Mononuclear cell (primary cell): ENCODE measurements around the gene MYOZ2. TPM values are rescaled to one million over a fixed set of nuclear protein-coding genes. Genes with fewer than 3 reads are reported as not detected.

Experiments
- H3K27me3 ChIP-seq: 2 replicates; pipeline ENCODE4 v1.6.0; 2011; ENCODE audit warnings: low read length, control low read depth; ENCODE audit not compliant: insufficient read depth
- H3K4me1 ChIP-seq: 2 replicates; pipeline ENCODE4 v1.5.1; 2011; ENCODE audit warnings: mild to moderate bottlenecking, low read length, control low read depth; ENCODE audit not compliant: insufficient read depth
- H3K4me3 ChIP-seq: 2 replicates; pipeline ENCODE4 v1.5.1; 2011; ENCODE audit warnings: mild to moderate bottlenecking, low read length, moderate library complexity
- H3K9me3 ChIP-seq: 2 replicates; pipeline ENCODE4 v1.5.1; 2011; ENCODE audit warnings: low read depth, mild to moderate bottlenecking, control low read depth, low read length
- total RNA-seq: library from RNA; depleted of rRNA; stranded (reverse); fragments of >200 nt; gene quantifications from one replicate; pipeline ENCODE4 v1.2.3, GENCODE V29; 2012

MYOZ2 gene
- total RNA-seq = not detected

- H3K27me3 ChIP-seq = no peaks in the 10 kb centered on the region
- H3K4me3 ChIP-seq = no peak within 1 kb of the TSS
- H3K9me3 ChIP-seq = no peaks in the 10 kb centered on the region
- peaks cover 6% of the 10 kb centered on the region for H3K4me1 ChIP-seq
Measured at GRCh38 chr4:119135721-119136121, at the start of gene MYOZ2. TSS of gene MYOZ2 (plus strand) at chr4:119135832. CDS start at chr4:119136526, 694 bp downstream.

DNA sequence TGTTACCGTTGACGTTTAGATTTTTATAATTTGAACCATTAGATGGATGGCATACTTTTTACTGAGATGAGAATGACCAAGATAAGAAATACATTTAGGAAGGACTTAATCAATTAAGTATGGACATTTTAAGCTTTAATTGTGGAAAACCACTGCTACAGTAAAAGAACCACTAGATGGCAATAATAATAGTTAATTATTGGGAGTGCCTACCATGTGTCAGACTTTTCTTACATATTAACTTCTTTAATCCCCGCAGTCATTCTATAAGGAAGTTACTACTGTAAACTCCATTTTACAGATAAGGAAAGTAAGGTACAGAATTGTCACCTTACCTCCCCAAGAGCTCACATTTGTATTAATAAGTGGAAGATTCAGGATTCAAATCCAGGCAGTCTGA is 48.5 kb upstream of the MYOZ2 start:
- Histone ChIP-seq H3K4me3 (no peak overlapping the region), H3K9me3 (no peaks in the 10 kb centered on the region)

DNA sequence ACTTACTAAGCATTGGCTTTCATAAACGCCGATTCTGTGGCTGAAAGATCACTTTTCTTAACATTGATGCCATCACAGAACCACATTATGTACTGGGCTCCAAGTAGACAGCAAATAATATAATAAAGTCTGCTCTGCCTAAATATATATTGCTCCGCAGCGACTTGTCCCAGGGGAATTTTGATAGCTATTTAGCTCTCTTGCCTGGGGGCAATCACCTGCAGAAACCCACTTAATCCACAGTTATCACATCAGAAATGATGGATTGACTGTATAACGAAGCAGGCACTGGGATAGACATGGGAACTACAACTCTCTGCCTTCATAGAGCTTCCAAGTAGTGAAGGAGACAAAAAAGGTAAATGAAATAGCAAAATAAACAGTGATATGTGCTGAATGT is 48.0 kb upstream of the MYOZ2 start:
- no peaks in the 10 kb centered on the region for H3K27me3 ChIP-seq
- no peaks in the 10 kb centered on the region for H3K4me1 ChIP-seq
- H3K4me3 ChIP-seq = no peak overlapping the region
- no peaks in the 10 kb centered on the region for H3K9me3 ChIP-seq

More for the DNA sequence above, 48.5 kb upstream of the MYOZ2 start:
- Histone ChIP-seq H3K27me3 (no peaks in the 10 kb centered on the region), H3K4me1 (no peaks in the 10 kb centered on the region)

DNA sequence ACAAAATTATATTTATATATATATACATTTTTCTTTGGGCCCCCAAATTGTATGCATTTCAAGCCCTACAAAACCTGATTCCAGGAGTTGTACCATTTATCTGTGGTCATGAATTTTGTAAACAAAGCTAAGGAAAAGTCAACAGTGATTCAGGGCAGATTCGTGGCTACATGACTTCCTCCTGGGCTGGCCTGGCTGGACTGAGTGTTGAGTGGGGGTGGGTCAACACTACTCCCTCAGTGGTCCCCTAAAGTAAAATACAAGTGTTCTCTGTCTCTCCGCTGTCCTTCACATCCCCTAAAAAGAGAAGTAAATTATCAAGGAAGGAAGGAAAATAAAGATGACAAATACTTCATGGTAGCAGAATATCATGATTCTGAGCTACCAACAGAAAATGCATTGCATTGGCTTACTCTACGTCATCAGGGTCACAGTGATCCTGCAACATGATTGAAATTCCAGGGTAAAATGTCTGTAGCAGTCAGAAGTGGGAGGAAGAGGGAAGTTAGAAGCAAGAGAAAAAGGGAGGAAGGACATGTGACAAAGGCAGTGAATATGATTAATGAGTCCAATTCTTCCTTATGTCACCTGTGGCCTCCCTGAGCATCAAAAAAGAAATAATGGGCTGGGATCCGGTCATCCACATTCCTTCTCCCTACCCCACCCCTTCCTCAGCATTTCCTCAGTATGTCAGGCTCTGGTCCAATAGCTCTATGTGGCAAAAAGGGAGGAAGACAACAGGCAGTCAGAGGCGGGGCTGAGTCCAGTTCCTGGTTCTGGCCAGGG is 42.4 kb upstream of the MYOZ2 start:
- no peaks in the 10 kb centered on the region for H3K9me3 ChIP-seq
- no peaks in the 10 kb centered on the region for H3K27me3 ChIP-seq
- no peaks in the 10 kb centered on the region for H3K4me1 ChIP-seq
- no peak overlapping the region for H3K4me3 ChIP-seq

- H3K9me3 ChIP-seq = no peaks in the 10 kb centered on the region
- H3K4me3 ChIP-seq = no peak overlapping the region
- no peaks in the 10 kb centered on the region for H3K27me3 ChIP-seq
- peaks cover 7% of the 10 kb centered on the region for H3K4me1 ChIP-seq
Measured at GRCh38 chr4:119097282-119097900, 38.2 kb upstream of the MYOZ2 start.

DNA sequence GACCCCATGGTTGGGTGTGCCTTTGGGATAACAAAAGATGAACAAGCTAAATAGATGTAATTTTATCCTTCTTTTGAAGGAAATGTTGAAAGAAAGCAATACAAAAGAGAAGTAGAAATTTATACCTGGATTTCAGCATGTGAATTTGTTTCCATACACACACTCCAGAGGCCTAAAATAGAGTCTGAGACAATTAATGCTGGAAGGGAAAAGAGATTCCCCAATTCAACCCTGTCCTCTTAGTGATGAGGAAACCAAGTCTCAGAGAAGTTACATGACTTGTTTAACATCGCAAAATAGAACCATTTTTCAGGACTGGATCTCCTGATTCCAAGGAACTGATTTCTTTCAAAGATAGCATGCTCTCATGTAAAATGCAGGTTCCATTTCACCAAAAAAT is 37.3 kb upstream of the MYOZ2 start:
- no peaks in the 10 kb centered on the region for H3K27me3 ChIP-seq
- peaks cover 13% of the 10 kb centered on the region for H3K4me1 ChIP-seq
- H3K9me3 ChIP-seq = no peaks in the 10 kb centered on the region
- no peak overlapping the region for H3K4me3 ChIP-seq

- Histone ChIP-seq H3K4me1 (peaks cover 13% of the 10 kb centered on the region), H3K9me3 (no peaks in the 10 kb centered on the region), H3K27me3 (no peaks in the 10 kb centered on the region), H3K4me3 (no peak overlapping the region)
Measured at GRCh38 chr4:119099227-119099810, 36.3 kb upstream of the MYOZ2 start.

- Histone ChIP-seq H3K4me1 (peaks cover 13% of the 10 kb centered on the region), H3K4me3 (no peak overlapping the region), H3K9me3 (no peaks in the 10 kb centered on the region), H3K27me3 (no peaks in the 10 kb centered on the region)
Measured at GRCh38 chr4:119100655-119101054, 35.0 kb upstream of the MYOZ2 start.

DNA sequence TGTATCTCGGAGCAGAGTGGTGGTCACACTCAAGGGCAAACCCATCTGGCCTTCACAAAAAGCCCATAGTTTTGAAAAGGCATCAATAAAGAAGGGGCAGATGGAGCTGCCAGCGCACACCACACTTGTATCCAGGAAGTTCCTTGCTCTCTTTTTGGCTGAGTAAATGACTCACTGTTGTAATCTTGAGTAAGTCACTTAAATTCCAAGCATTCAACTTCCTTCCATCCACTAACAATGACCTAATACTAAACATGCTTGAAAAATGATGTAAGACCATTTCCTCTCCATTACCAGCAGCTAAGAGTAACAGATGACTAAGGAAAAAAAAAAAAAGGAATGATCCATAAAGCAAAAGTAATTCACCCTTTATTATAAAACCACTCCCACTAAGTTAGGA is 32.4 kb upstream of the MYOZ2 start:
- no peaks in the 10 kb centered on the region for H3K9me3 ChIP-seq
- no peaks in the 10 kb centered on the region for H3K27me3 ChIP-seq
- H3K4me3 ChIP-seq = no peak overlapping the region
- peaks cover 17% of the 10 kb centered on the region for H3K4me1 ChIP-seq

- H3K4me1 ChIP-seq = peaks cover 10% of the 10 kb centered on the region
- H3K27me3 ChIP-seq = peaks cover 2% of the 10 kb centered on the region
- no peak overlapping the region for H3K4me3 ChIP-seq
- no peaks in the 10 kb centered on the region for H3K9me3 ChIP-seq
Measured at GRCh38 chr4:119104644-119105273, 30.9 kb upstream of the MYOZ2 start.

DNA sequence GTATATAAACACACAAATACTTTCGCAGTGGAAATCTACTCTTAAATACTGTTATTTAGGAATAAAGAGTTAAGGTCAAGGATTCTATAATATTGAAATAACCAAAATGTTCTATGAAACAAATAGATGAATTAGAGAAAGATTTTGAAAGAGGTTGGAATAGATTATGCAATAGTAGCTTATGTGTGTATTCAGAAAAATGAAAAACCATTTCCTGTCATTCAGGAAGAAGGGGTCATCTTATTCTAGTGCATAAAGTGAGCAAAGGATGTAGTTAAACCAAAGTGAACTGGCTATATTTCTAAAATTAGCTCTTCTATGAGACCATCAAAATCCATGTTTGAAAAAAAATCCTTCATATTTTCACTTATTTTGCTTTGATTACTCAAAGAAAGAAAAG is 30.0 kb upstream of the MYOZ2 start:
- peaks cover 2% of the 10 kb centered on the region for H3K27me3 ChIP-seq
- peaks cover 10% of the 10 kb centered on the region for H3K4me1 ChIP-seq
- H3K9me3 ChIP-seq = no peaks in the 10 kb centered on the region
- no peak overlapping the region for H3K4me3 ChIP-seq

- no peaks in the 10 kb centered on the region for H3K9me3 ChIP-seq
- H3K4me3 ChIP-seq = no peak overlapping the region
- peaks cover 10% of the 10 kb centered on the region for H3K4me1 ChIP-seq
- H3K27me3 ChIP-seq = peaks cover 2% of the 10 kb centered on the region
Measured at GRCh38 chr4:119106036-119107000, 29.3 kb upstream of the MYOZ2 start.

- Histone ChIP-seq H3K27me3 (peaks cover 2% of the 10 kb centered on the region), H3K4me3 (no peak overlapping the region), H3K4me1 (peaks cover 12% of the 10 kb centered on the region), H3K9me3 (no peaks in the 10 kb centered on the region)
Measured at GRCh38 chr4:119110121-119110520, 25.5 kb upstream of the MYOZ2 start.

GRCh38 chr4:119111296-119111695 is 24.3 kb upstream of the MYOZ2 start:
- Histone ChIP-seq H3K27me3 (peaks cover 2% of the 10 kb centered on the region), H3K4me3 (no peak overlapping the region), H3K9me3 (no peaks in the 10 kb centered on the region), H3K4me1 (peaks cover 8% of the 10 kb centered on the region)
